Measurements from ENCODE around the gene GPR27. TPM values are rescaled to one million over a fixed set of nuclear protein-coding genes. Genes with fewer than 3 reads are reported as not detected.
A peak's percentile ranks its signal among the peaks of the same experiment; 100 is the strongest.

Gene GPR27
- total RNA-seq, 1 donor from 2014 or later, result 6.1 TPM

GRCh38 chr3:71779674-71780377 lies 26.2 kb downstream of the GPR27 start:
- no peak for DNase-seq (ENCODE audit: low spot score, unreplicated experiment)
- peaks cover 59% of the 10 kb centered on the region for H3K27me3 Mint-ChIP-seq
- no peaks in the 10 kb centered on the region for H3K36me3 Mint-ChIP-seq (ENCODE audit: insufficient read depth)
- no peaks in the 10 kb centered on the region for H3K9me3 Mint-ChIP-seq (ENCODE audit: low read depth)
- H3K4me3 Mint-ChIP-seq (ENCODE audit: low read depth), result no peak overlapping the region
- peaks cover 2% of the 10 kb centered on the region for H3K4me1 Mint-ChIP-seq (ENCODE audit: low read depth)
- no peak overlapping the region for H3K27ac Mint-ChIP-seq
- TF ChIP-seq CTCF (IDR thresholded peaks at IDR 0.05; ENCODE audit: unreplicated experiment), result no peak

- Mint-ChIP-seq H3K9me3 (ENCODE audit: low read depth) (no peaks in the 10 kb centered on the region), H3K27me3 (peaks cover 61% of the 10 kb centered on the region), H3K36me3 (ENCODE audit: insufficient read depth) (no peaks in the 10 kb centered on the region), H3K4me1 (ENCODE audit: low read depth) (peaks cover 4% of the 10 kb centered on the region), H3K27ac (no peak overlapping the region), H3K4me3 (ENCODE audit: low read depth) (no peak overlapping the region)
- TF ChIP-seq CTCF (IDR thresholded peaks at IDR 0.05; ENCODE audit: unreplicated experiment), result no peak
- no peak for DNase-seq (ENCODE audit: low spot score, unreplicated experiment)
Observed at GRCh38 chr3:71780430-71780829, 26.8 kb downstream of the GPR27 start.

GRCh38 chr3:71783152-71783551 lies 29.5 kb downstream of the GPR27 start:
- no peak overlapping the region for H3K4me3 Mint-ChIP-seq (ENCODE audit: low read depth)
- no peaks in the 10 kb centered on the region for H3K9me3 Mint-ChIP-seq (ENCODE audit: low read depth)
- TF ChIP-seq CTCF (IDR thresholded peaks at IDR 0.05; ENCODE audit: unreplicated experiment), result no peak
- DNase-seq (ENCODE audit: low spot score, unreplicated experiment), result no peak
- H3K27ac Mint-ChIP-seq, result no peak overlapping the region
- H3K36me3 Mint-ChIP-seq (ENCODE audit: insufficient read depth), result no peaks in the 10 kb centered on the region
- peaks cover 4% of the 10 kb centered on the region for H3K4me1 Mint-ChIP-seq (ENCODE audit: low read depth)
- peaks cover 88% of the 10 kb centered on the region for H3K27me3 Mint-ChIP-seq

- Mint-ChIP-seq H3K4me1 (ENCODE audit: low read depth) (peaks cover 4% of the 10 kb centered on the region), H3K27me3 (peaks cover 93% of the 10 kb centered on the region), H3K36me3 (ENCODE audit: insufficient read depth) (no peaks in the 10 kb centered on the region), H3K9me3 (ENCODE audit: low read depth) (no peaks in the 10 kb centered on the region), H3K27ac (no peak overlapping the region), H3K4me3 (ENCODE audit: low read depth) (peak overlapping the region; percentile 53)
- TF ChIP-seq CTCF (IDR thresholded peaks at IDR 0.05; ENCODE audit: unreplicated experiment), result no peak
- no peak for DNase-seq (ENCODE audit: low spot score, unreplicated experiment)
Observed at GRCh38 chr3:71784201-71784913, 30.7 kb downstream of the GPR27 start.

GRCh38 chr3:71784914-71785531 lies 31.4 kb downstream of the GPR27 start, which contains the start of gene PROK2:
PROK2 (minus strand) TSS chr3:71785148; CDS start chr3:71785052, 96 bp downstream.
- DNase-seq (ENCODE audit: low spot score, unreplicated experiment), result no peak
- H3K27ac Mint-ChIP-seq, result peak within 1 kb of the TSS; percentile 79
- TF ChIP-seq CTCF (IDR thresholded peaks at IDR 0.05; ENCODE audit: unreplicated experiment), result no peak
- H3K4me1 Mint-ChIP-seq (ENCODE audit: low read depth), result peaks cover 4% of the 10 kb centered on the region
- H3K4me3 Mint-ChIP-seq (ENCODE audit: low read depth), result peak within 1 kb of the TSS; percentile 64
- H3K27me3 Mint-ChIP-seq, result peaks cover 86% of the 10 kb centered on the region
- no peaks in the 10 kb centered on the region for H3K36me3 Mint-ChIP-seq (ENCODE audit: insufficient read depth)
- H3K9me3 Mint-ChIP-seq (ENCODE audit: low read depth), result no peaks in the 10 kb centered on the region

All from progenitor cell of endocrine pancreas (in vitro differentiated cells).